HG02973 (cell line): ENCODE data around the gene MAPK11.
"Not testable (repeated sequence)": the region's sequence is repeated elsewhere in the genome, so short reads cannot be mapped to it uniquely, and the experiment has no call there.

ENCODE experiments used
- ATAC-seq: cut with Tn5 transposase; IDR thresholded peaks from one replicate; pipeline ENCODE4 v1.9.1; 2021; ENCODE audit warnings: moderate library complexity; ENCODE audit not compliant: unreplicated experiment

The MAPK11 gene

DNA sequence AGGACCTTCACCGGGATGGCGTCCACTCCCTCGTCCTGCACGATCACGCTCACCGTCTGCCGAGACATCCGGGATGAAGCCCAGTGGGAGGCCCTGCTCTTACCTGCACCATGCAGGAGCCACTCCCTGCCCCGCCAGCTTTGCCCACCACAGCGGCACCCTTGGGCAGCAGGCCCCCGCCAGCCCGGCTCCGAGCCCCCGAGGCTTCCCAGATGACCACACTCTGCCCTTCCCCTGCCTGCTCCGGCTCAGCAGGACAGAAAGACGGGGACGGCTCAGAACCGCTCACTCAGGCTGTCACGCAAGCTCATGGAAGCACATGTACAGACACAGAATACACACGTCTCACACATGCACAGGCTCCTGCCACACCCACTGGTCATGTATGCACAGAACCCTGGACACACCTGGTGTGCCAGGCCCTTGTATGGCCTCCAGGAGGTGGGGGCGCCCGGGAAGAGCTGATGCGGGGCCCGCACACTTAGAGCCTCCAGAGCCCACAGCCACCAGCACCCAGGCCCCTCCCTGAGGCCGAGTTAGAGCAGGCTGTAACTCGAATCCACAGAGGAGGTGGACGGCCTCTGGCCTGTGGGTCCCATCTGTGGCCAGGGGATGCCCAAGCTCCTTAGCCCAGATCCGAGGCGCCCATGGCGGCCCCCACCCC, 8.9 kb upstream of the MAPK11 start:
- no peak for ATAC-seq

DNA sequence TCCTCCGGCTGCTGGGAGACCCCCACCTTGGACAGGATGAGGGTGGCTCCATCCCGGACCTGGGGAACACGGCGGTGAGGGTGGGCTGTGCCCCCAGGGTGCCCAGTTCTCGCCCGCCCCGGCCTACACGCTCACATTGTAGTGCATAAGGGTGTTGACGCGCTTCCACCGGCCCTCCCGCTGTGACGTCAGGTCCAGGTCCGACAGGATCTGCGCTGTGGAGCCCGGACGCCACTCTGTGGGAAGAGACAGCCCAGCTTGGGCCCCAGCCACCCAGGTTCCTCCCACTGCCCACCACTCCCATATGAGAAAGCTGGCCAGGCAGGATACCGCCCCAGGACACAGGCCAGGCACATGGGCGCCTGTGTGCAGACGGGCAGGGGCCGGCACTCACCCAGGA, 8.3 kb upstream of the MAPK11 start:
- ATAC-seq = no peak

DNA sequence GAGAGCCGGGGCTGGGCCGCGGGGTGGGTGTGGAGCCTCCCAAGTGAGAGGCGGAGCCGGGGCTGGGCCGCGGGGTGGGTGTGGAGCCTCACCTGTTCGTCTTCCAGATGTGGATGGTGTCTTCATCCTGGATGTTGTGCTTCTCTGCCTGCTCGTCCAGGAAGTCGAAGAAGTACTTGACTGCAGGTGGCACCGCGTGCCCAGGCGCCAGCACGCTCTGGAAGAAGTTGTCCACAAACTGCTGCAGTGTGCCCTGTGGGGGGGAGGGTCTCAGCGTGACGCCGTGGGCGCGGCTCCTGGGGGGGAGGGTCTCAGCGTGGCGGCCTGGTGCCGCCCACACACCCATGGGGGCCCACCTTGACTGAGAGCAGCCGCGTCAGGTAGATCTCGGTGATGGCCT, 7.6 kb upstream of the MAPK11 start:
- ATAC-seq = no peak

DNA sequence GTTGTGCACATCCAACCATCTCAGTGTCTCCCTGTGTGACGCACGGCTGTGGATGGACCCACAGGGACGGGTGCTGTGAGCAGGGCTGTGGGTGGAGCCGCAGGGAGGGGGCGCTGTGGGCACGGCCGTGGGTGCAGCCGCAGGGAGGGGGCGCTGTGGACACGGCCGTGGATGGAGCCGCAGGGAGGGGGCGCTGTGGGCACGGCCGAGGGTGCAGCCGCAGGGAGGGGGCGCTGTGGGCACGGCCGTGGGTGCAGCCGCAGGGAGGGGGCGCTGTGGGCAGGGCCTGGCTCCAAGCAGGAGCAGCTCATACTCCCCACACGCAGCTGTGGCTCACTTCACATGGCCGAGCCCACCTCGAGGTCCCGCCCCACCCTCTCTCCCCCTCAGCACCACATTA, 6.0 kb upstream of the MAPK11 start:
- peak; percentile 40 for ATAC-seq

DNA sequence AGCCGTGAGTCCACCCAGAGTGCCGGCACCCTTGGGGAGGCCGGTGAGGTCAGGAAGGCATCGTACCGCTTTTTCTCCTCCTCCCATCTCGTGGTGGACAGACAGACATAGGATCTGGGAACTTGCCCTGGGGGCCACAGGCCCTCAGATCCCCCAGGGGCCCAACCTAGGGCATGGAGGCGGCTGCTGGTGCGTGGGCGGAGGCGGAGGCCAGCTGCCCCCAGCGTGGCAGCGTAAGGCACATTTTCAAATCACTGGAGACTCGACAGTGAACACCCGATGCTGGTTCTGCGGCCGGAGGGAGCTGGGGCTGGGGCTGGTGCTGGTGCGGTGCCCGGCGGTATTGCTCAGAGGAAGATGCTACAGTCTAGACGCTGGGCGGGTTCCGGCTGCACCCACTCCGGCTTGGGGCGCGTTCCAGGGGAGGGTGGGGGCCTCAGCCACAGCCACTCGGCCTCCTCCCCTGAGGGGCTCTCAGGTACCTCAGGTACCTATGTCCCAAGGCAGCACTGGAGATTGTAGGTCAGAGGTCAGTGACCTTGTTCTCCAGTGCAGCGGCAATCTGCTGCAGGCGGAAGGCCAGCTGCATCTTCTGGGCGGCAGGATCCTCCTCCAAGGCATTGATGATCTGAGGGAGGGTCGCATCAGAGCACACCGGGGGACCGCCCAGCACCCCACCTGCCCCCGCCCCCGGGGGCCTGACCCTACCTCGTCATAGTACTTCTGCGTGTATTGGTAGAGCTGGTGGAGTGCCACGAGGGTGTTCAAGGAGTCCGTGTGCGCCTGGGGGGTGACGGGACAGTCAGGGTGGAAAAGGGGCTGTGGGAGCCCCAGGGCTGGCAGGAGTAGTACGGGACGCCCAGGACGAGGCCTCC, 5.2 kb upstream of the MAPK11 start:
- ATAC-seq = no peak

DNA sequence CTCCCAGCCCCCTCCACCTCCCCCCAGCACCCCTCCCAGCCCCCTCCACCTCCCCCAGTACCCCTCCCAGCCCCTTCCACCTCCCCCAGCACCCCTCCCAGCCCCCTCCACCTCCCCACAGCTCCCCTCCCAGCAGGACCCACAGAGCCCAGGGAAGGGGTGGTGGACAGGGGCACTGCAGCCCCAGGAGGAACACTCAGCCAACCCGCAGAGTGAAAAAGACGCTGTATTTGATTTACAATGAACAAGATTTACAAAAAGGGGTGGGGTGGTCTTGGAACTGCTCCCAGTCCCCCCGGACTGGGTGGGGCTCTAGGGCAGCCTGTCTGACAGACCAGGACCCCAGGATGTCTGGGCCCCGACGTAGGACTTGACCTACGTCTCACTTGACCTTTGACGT, 4.6 kb upstream of the MAPK11 start:
- ATAC-seq = no peak

DNA sequence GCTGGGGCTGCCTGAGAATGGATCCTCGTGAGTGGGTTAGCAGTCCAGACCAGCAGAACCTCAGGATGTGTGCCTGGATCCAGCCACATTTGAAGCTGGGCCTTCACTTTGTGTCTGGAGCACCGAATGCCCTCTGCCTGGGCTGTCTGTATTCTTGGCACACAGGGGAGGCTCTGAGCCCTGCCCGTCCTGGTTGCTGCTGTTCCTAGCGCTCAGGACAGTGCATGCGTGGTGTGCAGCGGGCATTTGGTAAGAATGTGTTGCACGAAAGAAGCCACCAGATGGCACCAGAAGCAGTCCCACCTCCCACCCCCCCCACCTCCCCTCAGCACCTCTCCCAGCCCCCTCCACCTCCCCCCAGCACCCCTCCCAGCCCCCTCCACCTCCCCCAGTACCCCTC, 4.1 kb upstream of the MAPK11 start:
- ATAC-seq = no peak

DNA sequence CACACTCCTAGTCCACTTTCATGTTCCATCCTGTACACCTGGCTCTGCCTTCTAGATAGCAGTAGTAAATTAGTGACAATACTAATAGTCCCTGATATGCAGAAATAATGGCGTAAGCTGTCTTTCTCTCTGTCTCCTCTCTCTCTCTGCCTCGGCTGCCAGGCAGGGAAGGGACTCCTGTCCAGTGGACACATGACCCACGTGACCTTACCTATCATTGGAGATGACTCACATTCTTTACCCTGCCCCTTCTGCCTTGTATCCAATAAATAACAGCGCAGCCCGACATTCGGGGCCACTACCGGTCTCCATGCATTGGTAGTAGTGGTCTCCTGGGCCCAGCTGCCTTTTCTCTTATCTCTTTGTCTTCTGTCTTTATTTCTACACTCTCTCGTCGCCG, 3.6 kb upstream of the MAPK11 start:
- not testable (repeated sequence) for ATAC-seq

DNA sequence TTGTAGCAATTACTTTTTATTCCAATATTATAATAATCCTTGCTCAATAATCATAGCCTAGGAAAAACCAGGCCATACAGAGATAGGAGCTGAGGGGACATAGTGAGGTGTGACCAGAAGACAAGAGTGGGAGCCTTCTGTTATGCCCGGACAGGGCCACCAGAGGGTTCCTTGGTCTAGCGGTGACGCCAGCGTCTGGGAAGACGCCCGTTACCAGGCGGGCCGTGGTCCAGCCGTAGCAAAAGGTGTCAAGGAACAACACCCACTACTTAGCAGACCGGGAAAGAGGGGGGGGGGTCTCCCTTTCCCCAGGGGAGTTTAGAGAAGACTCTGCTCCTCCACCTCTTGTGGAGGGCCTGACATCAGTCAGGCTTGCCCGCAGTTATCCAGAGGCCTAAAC, 3.2 kb upstream of the MAPK11 start:
- ATAC-seq = not testable (repeated sequence)

DNA sequence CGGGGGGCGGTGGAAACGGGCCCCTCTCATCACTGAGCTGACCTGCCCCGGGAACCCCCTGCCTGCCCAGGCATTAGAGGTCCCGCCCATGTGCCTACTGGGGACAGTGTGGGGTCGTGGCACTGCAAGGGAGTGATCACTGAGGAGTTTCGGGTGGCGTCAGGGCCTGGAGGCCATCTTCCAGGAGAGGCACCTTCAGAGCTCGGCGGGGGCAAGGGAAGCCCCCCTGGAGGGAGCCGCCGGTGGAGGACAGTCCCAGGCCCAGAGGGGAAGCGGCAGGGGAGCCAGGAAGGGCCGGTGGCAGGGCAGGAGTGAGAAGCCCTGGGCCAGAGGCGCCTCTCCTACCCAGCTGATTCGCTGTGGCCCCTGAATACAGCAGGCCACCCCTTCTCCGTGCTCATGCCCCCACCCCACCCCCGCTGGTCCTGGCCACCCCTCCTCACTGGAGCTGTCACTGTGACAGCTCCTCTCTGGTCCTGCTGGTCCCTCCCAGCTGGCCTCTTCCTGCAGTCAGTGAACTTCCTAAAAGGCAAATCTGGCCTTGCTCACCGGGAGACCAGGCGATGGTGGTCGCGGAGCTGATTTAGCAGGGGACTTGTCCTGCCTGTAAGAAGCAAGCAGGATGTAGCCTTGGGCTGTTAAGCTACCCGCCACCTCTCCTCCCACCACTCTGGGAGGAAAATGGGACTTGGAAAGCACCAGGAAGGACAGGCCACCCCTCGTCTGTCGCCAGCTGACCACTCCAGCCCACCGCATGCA, 2.0 kb upstream of the MAPK11 start:
- ATAC-seq = no peak

DNA sequence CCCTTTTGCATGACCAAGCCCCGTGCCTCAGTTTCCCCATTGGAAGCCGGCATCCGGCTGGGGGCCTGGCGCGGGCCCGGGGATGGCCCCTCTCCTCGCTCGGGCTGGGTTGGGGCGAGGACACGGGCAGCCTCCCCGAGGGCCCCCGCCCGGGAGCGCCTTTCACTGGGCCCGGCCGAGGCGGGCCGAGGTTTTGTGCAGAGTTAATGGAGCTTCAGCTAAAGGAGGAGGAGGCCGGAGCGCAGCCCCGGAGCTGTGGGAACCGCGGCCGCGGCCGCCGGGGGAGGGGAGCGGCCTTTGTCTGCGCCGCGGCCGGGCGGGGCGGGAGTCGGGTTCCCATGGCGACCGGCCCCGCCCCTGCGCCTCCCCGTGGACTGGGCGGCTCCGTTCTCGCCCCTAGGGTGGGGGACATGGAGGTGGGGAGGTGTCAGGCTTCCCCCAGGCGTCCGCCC, 1.4 kb upstream of the MAPK11 start:
- no peak for ATAC-seq

DNA sequence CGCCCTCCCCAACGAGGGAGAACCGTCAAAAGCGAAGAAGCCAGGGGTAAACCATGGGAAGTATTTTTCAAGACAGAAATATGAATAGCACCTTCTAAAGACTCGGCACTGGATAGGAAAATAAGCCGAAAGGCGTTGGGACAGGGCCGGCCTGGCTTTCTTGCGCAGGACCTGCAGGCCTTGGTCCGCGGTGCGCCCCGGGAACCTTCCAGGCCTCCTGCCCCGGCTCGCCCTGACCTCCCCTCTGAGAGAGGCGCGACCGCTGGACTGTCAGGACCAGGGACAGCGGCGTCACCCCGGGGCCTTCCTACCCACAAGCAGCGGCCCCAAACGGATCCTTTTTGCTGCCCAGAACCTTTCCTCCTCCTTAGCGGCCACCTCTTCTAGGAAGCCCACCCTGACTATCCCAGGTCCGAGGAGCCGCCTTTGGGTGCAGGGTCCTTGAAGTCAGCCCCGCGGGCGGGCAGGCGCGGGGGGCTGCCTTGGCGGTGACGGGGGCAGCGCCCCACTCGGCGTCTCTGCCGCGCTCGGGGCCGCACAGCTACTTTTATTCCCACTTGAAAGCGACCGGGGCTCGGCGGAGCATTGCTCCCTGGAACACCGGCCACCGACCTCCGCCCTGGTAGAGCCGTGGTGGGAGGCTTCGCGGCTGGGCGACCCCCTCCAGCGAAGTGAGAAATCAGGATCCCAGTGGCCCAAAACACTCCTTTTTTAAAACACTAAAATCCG, 650 bp upstream of the MAPK11 start:
- no peak for ATAC-seq

DNA sequence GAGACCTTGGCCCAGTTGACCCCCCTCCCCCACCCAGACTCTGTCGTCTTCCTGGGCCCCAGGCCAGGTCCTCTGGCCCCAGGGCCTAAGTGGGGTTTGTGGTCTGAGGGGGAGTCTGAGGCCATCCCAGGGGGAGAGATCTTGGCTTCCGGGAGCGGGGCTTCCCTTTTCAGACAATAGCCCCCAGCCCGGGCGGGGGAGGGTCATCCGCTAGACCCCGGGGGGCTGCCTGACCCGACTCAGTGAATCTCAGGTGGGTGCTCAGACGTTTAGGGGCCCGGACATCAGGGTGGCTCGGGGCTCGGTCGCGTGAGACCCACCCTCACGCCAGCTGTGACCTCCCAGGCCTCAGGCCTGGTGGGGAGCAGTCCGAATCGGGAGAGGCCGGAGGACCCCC, 609 bp downstream of the MAPK11 start:
- no peak for ATAC-seq

DNA sequence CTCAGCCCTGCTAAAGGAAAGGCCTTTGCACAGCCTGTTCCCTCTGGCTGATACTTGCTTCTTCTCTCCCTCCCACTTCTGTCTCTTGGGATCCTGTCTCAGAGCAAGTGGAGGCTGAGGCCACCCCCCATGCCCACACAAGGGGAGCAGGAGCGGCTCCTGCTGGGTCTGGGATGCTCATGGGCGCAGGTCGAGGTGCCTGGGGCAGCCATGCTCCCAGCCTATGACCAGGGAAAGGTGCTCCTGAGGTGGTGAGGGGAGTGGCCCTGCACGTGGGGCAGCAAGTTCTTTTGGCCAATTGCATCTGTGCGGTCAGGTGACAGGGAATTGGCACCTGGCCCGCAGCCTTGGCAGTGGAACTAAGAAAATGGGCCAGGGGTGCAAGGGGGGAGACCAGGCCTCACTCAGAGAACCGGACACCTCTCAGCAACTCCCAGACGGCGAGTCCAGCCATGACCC, 1.5 kb downstream of the MAPK11 start:
- ATAC-seq = no peak

DNA sequence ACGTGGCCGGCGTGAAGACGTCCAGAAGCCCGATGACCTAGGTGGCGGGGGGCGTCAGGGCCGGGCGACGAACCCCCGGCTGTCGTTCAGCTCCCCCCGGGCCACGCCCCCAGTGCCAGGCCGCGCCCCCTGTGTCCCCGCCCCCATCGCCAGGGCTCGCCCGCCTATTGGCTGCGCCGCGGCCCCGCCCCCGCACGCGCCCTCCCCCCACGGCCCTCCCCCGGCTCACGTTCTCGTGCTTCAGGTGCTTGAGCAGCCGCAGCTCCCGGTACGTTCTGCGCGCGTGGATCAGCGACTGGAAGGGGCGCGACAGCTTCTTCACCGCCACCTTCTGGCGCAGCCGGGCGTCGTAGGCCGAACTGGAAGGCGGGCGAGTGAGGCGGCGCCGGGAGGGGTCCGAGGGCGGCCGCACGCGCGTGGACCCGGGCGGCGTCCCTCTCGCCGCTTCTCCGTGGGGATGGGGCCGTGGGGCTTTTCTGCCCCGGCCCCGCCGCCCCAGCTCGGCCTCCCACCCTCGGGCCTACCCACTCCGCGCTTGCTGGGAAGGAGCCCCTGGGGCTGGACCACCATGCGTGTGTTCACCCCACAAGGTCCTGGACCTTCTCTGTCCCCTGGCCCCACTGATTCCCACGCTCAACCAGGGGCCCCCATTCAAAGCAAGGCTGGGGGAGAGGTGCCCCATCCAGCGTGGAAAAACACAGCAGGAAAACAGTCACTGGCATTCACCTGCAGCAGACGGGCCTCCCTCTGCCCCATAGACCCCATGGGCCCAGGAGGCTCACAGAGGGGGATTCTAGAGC, 2.4 kb downstream of the MAPK11 start:
- ATAC-seq = no peak

DNA sequence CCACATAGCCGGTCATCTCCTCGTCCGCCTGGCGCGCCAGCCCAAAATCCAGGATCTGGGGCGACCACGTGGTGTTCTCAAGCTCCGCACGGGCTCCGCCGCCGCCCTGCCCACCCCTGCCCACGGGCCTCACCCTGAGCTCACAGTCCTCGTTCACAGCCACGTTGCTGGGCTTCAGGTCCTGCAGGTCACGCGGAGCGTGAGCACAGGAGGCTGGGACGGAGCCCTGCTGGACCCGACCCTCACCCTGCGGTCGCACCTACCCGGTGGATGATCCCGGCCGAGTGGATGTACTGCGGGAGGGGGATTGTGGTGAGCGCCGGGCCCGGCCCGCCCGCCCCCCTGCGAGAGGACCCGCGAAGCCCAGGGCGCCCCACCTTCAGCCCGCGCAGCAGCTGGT, 3.2 kb downstream of the MAPK11 start:
- ATAC-seq = no peak

DNA sequence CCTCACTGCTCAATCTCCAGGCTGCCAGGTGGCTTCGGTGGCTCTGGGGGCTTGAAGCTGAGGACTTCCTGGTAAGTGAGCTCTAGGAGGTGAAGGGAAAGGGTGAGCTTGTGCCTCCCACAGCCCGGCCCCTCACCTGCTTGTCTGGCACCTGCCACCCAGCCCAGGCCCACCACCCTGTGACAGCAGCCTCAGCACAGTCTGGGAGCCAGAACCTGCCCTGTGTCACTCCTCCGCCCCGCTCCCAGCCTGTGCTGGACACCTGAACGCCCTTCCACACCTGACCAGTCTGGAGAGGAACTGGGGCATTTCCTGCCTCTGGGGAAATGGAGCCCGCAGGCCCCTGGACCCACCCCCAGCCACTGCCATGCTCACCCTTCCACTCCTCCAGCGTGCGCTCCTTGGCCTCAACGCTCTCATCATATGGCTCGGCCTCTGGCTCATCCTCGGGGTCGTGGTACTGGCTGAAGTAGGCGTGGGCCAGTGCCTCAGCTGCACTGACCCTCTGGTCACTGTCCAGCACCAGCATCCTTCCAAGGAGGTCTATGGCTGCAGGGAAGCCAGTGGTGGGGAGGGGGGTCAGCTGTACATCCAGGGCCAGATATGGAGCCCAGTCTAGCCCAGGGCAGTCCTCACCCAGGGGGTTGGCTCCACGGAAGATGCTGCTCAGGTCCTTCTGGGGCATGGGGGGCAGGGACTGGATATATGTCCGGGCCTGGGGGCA, 5.1 kb downstream of the MAPK11 start:
- ATAC-seq = no peak

DNA sequence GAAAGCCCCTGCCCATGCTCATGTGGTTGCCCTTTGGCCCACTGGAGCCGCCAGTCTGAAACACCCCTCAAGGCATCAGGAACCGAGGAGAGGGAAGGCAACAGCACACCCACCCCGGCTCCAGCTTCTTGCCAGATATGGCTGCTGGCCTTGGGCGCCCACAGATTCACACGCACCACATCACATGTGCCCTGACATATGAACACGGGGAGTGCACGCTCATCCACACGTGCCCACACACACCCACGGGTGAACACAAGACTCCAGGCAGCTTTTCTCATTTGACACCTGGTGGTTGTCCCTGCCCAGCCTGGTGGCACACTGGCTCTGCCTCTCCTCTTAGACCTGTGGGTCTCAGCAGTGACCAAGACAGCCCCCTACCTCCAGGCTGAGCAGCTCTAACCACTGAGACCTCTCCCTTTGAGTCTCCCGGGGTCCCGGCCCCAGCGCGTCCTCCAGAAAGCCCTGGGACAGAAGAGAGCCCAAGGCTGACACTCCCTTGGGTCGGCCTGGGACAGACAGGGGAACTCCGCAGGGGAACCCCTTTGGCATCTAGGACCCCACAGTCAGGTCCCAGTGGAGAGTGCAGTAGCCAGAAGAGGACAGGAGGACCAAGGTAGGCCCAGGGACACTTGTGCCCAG, 6.0 kb downstream of the MAPK11 start:
- ATAC-seq = no peak
